HG03066 (cell line): Measurements from ENCODE around the gene PIAS4.
"Not testable (repeated sequence)": the region's sequence is repeated elsewhere in the genome, so short reads cannot be mapped to it uniquely, and the experiment has no call there.

Experiments used
- ATAC-seq: cut with Tn5 transposase; IDR thresholded peaks from one replicate; pipeline ENCODE4 v1.9.1; 2021; ENCODE audit warnings: low read depth; ENCODE audit not compliant: unreplicated experiment

The PIAS4 gene

GRCh38 chr19:4007021-4007835 lies at the start of gene PIAS4:
TSS of gene PIAS4 (plus strand) at chr19:4007736. CDS start at chr19:4007761, 25 bp downstream.
- peak; percentile 71 for ATAC-seq

DNA sequence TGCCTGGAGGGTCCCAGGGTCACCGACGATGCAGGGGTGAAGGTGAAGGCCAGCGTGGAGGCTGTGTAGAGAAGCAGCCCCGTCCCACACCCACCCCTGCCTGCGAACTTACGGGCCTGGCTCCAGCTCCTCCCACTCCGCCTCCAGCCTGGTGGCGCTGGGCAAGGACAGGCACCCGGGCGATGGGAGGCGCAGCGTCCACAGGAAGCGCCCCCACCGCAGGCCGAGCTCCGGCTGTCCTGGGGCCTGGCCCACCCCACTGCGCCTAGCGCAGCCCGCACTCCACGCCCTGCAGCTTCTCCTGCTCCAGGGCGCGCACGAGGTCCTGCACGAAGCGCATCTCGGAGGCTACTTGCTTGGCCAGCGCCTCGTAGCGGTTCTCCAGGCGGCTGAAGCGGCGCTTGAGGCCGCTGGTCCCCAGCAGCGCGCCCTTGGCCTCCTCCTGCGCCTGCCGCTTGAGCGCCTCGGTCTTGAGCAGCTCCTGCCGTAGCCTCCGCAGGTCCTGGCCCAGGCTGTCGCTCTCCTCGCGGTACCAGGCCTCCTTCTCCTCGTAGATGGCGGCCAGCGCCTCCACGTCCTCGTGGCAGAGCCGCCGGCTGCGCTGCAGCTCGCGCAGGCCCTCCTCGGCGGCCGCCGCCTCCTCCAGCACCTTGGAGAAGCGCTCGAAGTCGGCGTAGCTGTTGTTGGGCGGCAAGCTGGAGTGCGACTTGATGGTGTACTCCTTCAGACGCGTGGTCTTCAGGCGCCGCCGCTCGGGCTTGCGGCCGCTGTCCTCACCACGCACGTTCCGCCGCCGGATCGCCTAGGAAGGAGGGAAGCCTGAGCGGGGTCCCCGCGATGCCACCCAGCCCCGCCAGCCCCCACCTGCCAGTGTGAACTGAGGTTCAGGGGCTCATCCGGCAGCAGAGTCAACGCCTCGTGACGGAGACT lies 48.4 kb upstream of the PIAS4 start:
- no peak for ATAC-seq

DNA sequence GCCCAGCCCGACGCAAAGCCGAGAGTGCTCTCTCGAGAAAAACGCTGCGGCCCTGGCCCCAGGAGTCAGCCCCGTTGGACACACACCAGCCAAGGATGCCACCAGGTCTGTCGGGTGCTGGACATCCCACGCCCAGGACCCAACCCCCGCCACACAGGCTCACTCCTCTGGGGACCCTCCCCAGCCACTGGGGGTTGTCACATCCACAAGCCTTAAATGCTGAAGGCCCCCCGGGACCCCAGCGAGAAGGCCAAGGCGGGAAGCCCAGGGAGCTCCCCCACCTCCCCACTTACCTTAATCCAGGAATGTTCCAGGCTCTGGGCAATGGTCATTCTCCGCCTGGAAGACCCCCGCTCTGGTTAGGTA lies 47.8 kb upstream of the PIAS4 start:
- ATAC-seq = no peak

DNA sequence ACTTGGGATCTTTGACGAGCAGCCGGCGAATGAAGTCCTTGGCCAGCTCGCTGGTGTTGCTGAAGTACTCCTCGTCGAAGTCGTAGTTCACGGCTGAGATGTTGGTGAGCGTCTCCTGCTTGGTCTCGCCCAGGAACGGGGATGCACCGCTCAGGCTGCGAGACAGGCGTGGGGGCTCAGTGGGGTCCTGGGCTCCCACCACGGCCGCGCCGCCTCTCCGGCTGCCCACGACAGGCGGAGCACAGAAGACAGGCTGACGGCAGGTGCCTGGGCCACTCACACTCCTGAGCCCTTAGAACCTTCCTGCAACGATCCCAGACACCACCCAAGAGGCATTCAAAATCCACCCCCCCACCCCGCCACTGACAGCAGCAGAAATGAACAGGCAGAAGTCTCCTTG lies 46.5 kb upstream of the PIAS4 start:
- no peak for ATAC-seq

DNA sequence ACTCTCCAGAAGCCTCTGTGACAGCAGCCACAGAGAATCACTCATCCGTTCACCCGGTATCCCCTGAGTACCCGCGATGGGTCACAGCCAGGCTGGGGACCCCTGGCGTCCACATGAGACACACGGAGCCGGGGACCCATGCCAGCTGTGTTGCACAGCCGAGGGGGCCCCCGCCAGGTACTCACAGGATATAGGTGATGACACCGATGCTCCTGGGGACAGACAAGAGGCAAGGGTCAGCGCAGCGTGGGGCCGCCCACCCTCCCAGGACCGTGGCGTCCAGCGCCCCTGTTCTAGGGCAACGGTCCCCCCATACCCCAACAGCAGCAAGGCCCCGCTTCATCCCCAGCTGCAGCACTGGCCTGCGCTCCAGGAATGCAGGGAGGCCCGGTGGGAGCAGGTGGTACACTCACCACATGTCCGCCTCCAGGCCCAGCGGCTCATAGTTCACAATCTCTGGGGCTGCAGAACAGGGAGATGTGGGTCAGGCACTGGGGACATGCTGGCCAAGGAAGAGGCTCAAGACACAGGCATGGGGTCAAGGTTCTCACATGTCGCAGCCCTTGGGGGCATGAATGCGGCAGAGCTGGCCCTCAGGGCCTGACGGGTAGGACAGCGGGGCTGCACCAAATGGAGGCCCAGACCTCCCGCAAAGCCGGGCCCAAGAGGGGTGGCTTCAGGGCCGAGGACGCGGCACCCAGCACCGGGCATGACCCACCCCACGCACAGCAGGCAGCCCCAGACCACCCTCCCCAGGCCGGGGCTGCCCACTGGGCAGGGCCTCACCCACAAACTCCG lies 43.9 kb upstream of the PIAS4 start:
- no peak for ATAC-seq

GRCh38 chr19:3964256-3965194 lies 43.0 kb upstream of the PIAS4 start:
- no peak for ATAC-seq

DNA sequence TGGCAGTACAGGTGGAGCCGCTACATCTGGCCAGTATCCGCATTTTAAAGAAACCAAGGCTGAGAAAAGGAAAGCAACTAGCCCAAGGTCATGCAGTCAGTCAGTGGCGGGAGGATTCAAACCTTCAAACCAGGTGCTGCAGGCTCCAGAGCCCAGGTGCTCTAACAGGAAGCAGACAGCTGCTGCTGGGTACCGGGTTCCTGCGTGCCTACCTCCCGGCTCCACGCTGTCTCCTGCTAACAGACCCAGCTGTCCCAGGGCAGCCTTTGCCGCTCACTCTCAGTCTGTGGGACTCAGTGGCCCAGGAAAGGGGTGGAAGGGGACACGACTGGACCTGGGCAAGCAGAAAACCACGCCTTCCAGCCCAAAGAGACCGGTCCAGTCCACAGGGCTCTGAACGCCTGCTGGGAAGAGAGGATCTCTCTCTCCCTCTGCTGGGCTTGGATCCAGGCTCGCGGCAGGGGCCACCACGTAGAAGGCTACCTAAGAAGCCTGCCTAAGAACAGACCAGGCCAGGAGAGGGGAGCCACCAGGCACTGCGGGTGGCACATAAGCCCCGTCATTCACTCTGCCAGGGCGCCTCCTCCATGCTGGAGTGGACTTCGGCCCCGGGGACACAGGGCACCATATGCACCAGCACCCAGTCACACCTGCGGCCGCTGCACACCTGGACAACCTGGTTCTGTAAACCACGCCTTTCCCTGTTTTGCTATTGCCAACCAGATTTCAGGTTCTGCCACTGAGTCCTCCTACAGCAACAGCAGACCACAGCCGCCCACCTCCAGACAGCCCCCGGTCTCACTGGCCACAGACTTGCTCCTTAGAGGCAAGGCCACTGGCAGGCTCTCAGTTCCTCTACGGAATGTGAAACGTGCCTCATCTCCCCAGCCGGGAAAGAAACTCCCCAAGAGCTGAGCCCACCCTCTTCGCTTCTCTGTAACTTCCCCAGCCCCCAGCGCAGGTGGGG lies 41.2 kb upstream of the PIAS4 start:
- no peak for ATAC-seq

- not testable (repeated sequence) for ATAC-seq
These were observed 39.6 kb upstream of the PIAS4 start for GRCh38 chr19:3967983-3968382.

GRCh38 chr19:3968556-3969434 lies 38.7 kb upstream of the PIAS4 start:
- no peak for ATAC-seq

DNA sequence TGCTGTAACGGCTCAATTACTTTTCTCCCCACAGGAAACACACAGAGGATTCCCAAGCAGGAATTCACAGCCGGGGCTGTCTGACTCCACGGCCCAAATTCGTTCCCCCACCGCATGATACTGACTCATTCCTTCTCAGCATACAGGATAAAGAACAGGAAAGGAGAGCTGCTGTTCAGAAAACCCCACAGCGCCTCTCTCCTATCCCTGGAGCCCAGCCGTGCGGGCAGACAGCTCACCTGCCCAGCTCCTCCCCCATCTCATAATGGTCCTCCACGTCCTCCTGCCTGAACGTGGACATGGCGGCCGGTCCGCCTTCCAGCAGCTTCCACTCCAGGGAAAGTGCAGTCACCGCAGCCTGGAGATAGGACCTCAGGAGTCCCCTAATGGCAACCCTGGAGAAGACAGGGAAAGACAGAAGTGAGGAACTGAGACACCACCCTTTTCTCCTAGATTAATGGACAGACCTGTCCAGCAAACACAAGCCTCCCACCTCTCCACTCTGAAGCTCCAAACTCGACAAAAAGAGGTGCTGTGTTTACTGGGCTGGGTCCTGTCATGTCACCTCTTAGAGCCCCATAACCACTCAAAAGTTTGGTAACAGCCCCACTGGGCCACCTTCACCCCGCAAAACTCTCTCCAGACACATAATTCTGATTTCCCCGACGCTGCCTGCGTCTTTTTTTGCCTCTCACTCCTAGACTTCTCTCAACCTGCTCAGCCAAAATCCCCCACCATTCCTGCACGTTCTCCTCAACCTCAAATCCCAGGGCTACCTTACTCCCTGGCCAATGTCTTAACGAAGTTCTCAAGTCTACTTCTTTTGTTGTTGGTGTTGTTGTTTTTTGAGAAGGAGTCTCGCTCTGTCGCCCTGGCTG lies 37.9 kb upstream of the PIAS4 start:
- no peak for ATAC-seq

- no peak for ATAC-seq
These were observed 37.2 kb upstream of the PIAS4 start for GRCh38 chr19:3970313-3970807.

GRCh38 chr19:3970808-3971598 lies 36.5 kb upstream of the PIAS4 start, which contains the start of gene DAPK3:
TSS of gene DAPK3 (minus strand) at chr19:3971099. CDS start at chr19:3969735, 1,364 bp downstream.
- peak; percentile 85 for ATAC-seq

DNA sequence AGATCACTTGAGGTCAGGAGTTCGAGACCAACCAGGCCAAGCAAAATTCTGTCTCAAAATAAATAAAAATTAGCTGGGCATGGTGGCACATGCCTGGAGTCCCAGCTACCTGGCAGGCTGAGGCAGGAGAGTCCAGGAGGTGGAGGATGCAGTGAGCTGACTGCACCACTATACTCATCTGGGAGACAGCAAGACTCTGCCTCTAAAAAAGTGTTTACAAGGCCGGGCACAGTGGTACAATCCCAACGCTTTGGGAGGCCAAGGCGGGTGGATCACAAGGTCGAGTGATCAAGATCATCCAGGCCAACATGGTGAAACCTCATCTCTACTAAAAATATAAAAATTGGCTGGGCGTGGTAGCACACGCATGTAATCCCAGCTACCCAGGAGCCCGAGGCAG lies 32.4 kb upstream of the PIAS4 start:
- ATAC-seq = no peak

- no peak for ATAC-seq
These were observed 31.9 kb upstream of the PIAS4 start for GRCh38 chr19:3975637-3976087.

GRCh38 chr19:3976495-3977241 lies 30.9 kb upstream of the PIAS4 start:
- no peak for ATAC-seq
